ENCODE results near the gene ZNF540.
A peak's percentile ranks its signal among the peaks of the same experiment; 100 is the strongest.

ZNF540 gene

DNA sequence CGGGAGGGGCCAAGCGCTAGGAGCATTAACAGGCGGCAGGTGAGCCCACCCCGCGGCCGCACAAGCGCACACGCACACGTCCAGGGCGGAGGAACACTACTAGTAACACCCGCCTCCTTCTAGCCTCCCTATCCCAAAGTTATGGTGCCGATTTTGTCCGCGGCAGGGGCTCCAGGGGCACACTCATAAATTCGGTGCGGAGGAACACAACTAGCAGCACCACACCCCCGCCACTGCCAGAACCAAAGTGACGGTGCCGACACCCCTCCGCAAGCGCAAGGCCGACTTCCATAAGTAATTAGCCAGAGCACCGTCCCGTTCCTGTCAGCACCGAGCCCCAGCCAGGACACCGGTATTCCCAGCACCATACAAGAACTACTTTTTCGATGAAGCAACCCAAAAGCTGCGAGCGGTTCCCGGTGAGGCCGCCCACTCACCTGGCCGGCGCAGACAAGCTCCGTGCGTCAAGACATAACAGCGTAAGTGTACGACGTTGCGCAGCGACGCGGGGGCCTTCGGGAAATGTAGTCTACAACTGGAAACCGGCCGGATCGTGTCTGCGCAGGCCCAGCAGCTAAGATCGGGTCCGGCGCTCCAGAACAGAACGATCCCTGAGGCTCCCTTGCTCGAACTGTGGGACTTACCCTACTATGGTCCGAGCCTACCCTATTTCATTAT, at the start of gene ZNF540, which contains the start of gene ZNF571:
TSS of gene ZNF540 (plus strand) at position 573 of the 678 bp plus-strand sequence. CDS start 3,572 bp downstream, outside the sequence.
TSS of gene ZNF571 (minus strand) at position 489 of the 678 bp plus-strand sequence. CDS start 8,116 bp downstream, outside the sequence.
- DNase-seq (ENCODE audit: low spot score in 2 of 2) (peak; percentile 86 to 87), ATAC-seq (ENCODE audit: low read depth) (peak; percentile 92)
- H3K27me3 Mint-ChIP-seq: no peaks in the 10 kb centered on the region
- peaks cover 21% of the 10 kb centered on the region for H3K4me1 Mint-ChIP-seq
- H3K36me3 Mint-ChIP-seq: peaks cover 24% of the 10 kb centered on the region
- H3K9me3 Mint-ChIP-seq: peaks cover 8% of the 10 kb centered on the region
- H3K4me3 Mint-ChIP-seq: peak within 1 kb of the TSS; percentile 95
- H3K27ac Mint-ChIP-seq: peak within 1 kb of the TSS; percentile 93

DNA sequence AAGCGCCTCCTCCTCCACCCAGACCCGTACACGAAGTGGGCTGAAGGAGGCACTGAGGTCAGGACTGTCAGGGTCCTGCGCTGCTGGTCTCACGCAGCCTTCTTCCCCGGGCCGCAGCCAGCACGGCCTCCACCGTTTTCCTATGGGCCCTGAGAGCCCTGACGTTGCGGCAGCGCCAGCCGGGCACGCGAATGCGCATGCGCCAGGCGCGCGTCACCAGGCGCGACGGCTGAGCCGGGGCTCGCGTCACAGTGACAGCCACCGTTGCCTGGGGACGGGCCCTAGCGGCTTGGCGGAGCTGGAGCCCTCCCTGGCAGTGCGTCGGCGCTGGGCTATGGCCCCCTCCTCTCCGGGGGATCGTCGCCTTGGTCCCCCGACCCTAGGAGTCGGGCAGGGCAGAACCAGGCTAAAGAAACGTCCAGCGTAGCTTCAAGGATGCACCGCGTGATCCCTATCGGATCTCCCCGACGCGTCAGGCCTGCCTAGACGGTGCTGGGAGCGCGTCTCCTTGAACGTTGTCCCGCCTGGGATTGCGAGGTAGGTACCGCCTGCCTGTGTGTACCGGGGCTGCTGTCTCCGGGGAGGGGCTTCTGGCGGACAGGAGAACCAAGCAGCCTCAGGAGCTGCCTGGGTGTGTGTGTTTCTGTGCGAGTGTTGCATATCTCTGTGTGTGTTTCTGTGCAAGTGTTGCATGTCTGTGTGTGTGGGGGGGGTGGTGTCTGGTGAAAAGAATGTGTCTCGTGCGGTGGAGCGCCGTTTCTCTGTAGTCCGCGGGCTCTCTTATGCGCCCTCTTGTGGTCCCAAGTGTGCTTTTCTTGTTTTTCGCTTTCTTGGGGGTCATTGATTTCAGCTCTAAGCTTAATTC, 43.3 kb upstream of the ZNF540 start:
- H3K36me3 Mint-ChIP-seq: peaks cover 22% of the 10 kb centered on the region
- H3K4me3 Mint-ChIP-seq: peak overlapping the region; percentile 92
- peaks cover 24% of the 10 kb centered on the region for H3K9me3 Mint-ChIP-seq
- H3K4me1 Mint-ChIP-seq: peaks cover 7% of the 10 kb centered on the region
- H3K27me3 Mint-ChIP-seq: no peaks in the 10 kb centered on the region
- DNase-seq (ENCODE audit: low spot score in 2 of 2) (peak; percentile 60 to 66), ATAC-seq (ENCODE audit: low read depth) (peak; percentile 93)
- H3K27ac Mint-ChIP-seq: peak overlapping the region; percentile 93

DNA sequence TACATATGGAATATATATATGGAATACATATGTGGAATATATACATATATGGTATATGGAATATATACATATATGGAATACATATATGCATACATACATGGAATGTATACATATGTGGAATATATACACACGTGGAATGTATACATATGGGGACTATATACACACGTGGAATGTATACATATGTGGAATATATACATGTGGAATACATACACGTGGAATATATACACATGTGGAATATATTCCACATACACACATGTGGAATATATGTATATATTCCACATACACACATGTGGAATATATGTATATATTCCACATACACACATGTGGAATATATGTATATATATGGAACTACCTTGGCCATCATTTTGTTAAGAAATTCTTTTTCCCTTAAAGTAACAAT, 31.2 kb upstream of the ZNF540 start:
- Mint-ChIP-seq H3K27ac (no peak overlapping the region), H3K9me3 (peaks cover 23% of the 10 kb centered on the region), H3K4me1 (no peaks in the 10 kb centered on the region), H3K36me3 (peaks cover 58% of the 10 kb centered on the region), H3K27me3 (no peaks in the 10 kb centered on the region), H3K4me3 (no peak overlapping the region)
- ATAC-seq (ENCODE audit: low read depth) (no peak), DNase-seq (ENCODE audit: low spot score in 2 of 2) (no peak)

DNA sequence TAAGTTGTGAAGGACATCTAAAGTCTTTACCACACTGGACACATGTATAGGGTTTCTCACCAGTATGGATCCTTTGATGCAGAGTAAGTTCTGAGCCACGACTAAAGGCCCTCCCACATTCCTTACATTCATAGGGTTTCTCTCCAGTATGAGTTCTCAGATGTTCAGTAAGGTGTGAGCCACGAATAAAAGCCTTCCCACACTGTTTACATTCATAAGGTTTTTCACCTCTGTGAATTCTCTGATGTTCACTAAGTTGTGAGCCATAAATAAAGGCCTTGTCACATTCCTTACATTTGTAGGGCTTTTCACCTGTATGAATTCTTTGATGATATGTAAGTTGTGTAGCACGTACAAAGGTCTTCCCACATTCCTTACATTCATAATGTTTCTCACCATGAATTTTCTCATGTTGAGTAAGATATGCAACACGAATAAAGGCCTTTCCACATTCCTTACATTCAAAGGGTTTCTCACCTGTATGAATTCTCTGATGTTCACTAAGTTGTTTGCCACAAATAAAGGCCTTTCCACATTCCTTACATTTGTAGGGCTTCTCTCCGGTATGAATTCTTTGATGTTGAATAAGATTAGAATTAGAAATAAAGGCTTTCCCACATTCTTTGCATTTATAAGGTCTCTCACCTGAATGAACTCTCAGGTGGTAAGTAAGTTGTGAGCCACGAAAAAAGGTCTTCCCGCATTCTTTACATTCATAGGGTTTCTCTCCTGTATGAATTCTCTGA, 29.9 kb upstream of the ZNF540 start:
- no peak overlapping the region for H3K4me3 Mint-ChIP-seq
- no peaks in the 10 kb centered on the region for H3K4me1 Mint-ChIP-seq
- ATAC-seq (ENCODE audit: low read depth) (no peak), DNase-seq (ENCODE audit: low spot score in 2 of 2) (no peak)
- peaks cover 58% of the 10 kb centered on the region for H3K36me3 Mint-ChIP-seq
- no peaks in the 10 kb centered on the region for H3K27me3 Mint-ChIP-seq
- H3K9me3 Mint-ChIP-seq: peaks cover 25% of the 10 kb centered on the region
- H3K27ac Mint-ChIP-seq: no peak overlapping the region

DNA sequence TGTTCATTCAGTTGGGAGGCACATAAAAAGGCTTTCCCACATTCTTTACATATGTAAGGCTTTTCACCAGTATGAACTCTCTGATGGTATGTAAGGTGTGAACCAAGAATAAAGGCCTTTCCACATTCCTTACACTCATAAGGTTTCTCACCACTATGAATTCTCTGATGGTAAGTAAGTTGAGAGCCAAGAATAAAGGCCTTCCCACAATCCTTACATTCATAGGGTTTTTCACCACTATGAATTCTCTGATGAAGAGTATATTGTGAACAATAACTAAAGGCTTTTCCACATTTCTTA, 29.4 kb upstream of the ZNF540 start:
- no peak overlapping the region for H3K27ac Mint-ChIP-seq
- no peaks in the 10 kb centered on the region for H3K27me3 Mint-ChIP-seq
- H3K4me3 Mint-ChIP-seq: no peak overlapping the region
- peaks cover 62% of the 10 kb centered on the region for H3K36me3 Mint-ChIP-seq
- ATAC-seq (ENCODE audit: low read depth): no peak
- H3K4me1 Mint-ChIP-seq: no peaks in the 10 kb centered on the region
- peaks cover 28% of the 10 kb centered on the region for H3K9me3 Mint-ChIP-seq
- no peak for DNase-seq (ENCODE audit: low spot score in 2 of 2)

DNA sequence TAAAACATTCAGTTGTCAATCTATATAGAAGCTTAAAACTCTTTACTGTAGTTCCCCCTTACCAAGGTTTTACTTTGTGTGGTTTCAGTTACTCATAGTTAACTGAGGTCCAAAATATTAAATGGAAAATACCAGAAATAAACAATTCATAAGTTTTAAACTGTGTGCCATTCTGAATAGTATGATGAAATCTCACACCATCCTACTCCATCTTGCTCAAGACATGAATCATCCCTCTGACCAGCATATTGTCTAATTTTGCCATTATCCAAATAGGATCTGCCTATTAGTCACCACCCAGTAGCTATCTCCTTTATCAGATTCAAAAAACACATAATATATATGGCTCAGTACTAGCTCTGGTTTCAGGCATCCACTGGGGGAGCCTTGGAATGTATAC, 22.5 kb upstream of the ZNF540 start:
- Mint-ChIP-seq H3K4me3 (no peak overlapping the region), H3K9me3 (peaks cover 32% of the 10 kb centered on the region), H3K4me1 (no peaks in the 10 kb centered on the region), H3K27me3 (no peaks in the 10 kb centered on the region), H3K36me3 (peaks cover 59% of the 10 kb centered on the region), H3K27ac (no peak overlapping the region)
- ATAC-seq (ENCODE audit: low read depth) (no peak), DNase-seq (ENCODE audit: low spot score in 2 of 2) (no peak)

DNA sequence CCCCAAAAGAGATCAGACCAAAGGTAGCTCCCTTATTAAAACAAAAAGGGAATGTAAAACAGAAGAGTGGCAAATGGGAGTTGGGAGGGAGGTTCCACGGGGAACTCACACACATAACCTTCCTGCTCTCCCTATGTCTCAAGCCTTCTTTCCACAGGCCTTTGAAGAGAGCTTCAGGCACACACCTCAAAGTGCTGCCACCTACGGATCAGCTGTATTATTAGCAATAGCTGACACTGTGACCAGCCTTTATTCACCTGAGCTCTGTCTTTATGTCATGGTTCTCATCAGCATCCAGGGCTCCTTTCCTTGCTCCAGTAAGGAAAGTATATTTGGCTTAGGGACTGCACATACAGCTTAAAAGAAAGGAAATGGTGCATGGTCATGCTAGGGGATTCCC, 11.3 kb upstream of the ZNF540 start:
- peaks cover 55% of the 10 kb centered on the region for H3K36me3 Mint-ChIP-seq
- H3K4me1 Mint-ChIP-seq: no peaks in the 10 kb centered on the region
- H3K4me3 Mint-ChIP-seq: no peak overlapping the region
- no peak for ATAC-seq (ENCODE audit: low read depth)
- no peaks in the 10 kb centered on the region for H3K27me3 Mint-ChIP-seq
- peaks cover 19% of the 10 kb centered on the region for H3K9me3 Mint-ChIP-seq
- H3K27ac Mint-ChIP-seq: no peak overlapping the region
- DNase-seq (ENCODE audit: low spot score in 2 of 2): no peak

DNA sequence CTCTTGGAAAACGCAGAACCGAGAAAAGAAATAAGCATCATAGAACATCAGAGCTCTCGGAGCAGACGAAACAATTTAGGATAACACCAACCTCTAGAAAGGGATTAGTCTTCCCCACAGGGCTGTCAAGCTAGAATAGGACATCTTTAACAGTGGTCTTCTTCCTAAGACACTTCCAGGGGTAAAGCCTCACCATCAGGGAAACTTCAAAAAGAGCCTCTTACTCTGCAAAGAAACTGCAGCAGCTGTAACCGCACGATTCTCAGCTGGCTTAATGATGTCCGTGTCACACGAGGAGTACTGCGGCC, 726 bp upstream of the ZNF540 start:
- no peaks in the 10 kb centered on the region for H3K27me3 Mint-ChIP-seq
- H3K4me3 Mint-ChIP-seq: peak overlapping the region; percentile 95
- H3K36me3 Mint-ChIP-seq: peaks cover 22% of the 10 kb centered on the region
- ATAC-seq (ENCODE audit: low read depth) (peak; percentile 49), DNase-seq (ENCODE audit: low spot score in 2 of 2) (no peak)
- peak overlapping the region; percentile 93 for H3K27ac Mint-ChIP-seq
- H3K4me1 Mint-ChIP-seq: peaks cover 21% of the 10 kb centered on the region
- peaks cover 9% of the 10 kb centered on the region for H3K9me3 Mint-ChIP-seq

DNA sequence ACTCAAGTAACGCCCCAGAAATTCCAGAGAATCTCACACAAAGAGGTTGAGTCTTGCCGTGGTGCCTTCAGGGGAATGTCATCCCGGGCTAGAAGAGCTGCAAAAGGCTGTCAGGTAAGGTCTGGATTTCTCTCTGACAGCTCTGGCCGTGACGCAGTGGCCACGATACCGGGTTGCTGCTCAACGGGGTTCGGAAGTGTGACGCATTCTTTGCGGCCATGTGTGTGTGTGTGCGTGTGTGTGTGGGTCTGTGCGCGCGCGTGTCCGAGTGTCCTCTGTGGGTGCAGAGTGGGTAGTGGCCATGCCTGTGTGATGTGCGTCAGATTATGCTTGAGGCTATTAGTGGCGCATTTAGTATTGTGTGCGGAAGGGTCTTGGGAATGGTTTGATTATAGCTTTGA, 306 bp downstream of the ZNF540 start:
- peak in 1 of 2 donors; percentile 49 for DNase-seq (ENCODE audit: low spot score in 2 of 2)
- Mint-ChIP-seq H3K27me3 (no peaks in the 10 kb centered on the region), H3K9me3 (peaks cover 8% of the 10 kb centered on the region), H3K4me3 (peak overlapping the region; percentile 95), H3K36me3 (peaks cover 29% of the 10 kb centered on the region), H3K27ac (peak overlapping the region; percentile 93), H3K4me1 (peaks cover 21% of the 10 kb centered on the region)
- ATAC-seq (ENCODE audit: low read depth): peak; percentile 44

DNA sequence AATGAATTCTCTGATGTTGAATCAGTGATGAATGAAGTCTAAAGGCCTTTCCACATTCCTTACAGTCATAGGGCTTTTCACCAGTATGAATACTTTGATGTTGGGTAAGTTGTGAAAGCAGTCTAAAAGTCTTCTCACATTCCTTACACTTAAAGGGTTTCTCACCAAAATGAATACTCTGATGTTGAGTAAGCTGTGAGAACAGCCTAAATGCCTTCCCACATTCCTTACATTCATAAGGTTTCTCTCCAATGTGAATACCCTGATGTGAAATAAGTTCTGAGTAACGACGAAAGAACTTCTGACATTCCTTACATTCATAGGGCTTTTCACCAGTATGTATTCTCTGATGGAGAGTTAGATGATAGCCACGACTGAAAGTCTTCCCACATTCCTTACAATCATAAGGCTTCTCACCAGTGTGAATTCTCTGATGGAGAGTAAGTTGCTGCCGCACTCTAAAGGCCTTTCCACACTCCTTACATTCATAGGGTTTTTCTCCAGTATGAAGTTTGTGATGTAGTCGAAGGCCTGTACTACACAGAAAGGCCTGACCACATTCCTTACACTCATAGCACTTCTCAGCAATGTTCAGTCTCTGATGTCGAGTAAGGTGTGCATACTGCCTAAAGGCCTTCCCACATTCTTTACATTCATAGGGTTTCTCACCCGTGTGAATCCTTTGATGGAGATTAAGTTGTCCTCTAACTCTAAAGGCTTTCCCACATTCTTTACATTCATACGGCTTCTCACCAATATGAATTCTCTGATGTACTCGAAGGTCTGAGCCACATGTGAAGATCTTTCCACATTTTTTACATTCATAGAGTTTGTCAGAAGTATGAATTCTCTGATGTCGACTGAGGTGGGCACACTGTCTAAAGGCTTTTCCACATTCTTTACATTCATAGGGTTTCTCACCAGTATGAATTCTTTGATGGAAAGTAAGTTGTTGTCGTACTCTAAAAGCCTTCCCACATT, 40.7 kb downstream of the ZNF540 start:
- H3K4me1 Mint-ChIP-seq: no peaks in the 10 kb centered on the region
- no peak for DNase-seq (ENCODE audit: low spot score in 2 of 2)
- peaks cover 26% of the 10 kb centered on the region for H3K9me3 Mint-ChIP-seq
- no peak for ATAC-seq (ENCODE audit: low read depth)
- H3K4me3 Mint-ChIP-seq: no peak overlapping the region
- peaks cover 35% of the 10 kb centered on the region for H3K36me3 Mint-ChIP-seq
- no peaks in the 10 kb centered on the region for H3K27me3 Mint-ChIP-seq
- no peak overlapping the region for H3K27ac Mint-ChIP-seq

DNA sequence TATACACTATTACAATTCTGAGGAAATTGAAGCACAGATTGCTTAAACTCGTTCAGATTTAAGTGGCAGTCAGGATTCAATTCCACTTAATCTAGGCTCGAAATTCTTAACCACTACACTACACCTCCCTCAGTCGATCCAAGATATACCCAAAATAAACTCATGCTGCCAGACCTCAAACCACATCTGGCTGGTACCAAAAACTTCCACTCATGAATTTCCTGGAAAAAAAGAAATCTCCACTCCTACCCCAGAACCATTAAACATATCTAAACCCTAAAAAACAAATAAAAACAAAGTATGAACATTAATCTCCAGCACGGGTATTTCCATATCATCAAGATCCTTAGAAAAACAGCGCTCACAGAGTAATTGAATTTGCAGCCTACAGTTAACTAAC, 59.4 kb downstream of the ZNF540 start:
- no peaks in the 10 kb centered on the region for H3K9me3 Mint-ChIP-seq
- H3K27ac Mint-ChIP-seq: peak overlapping the region; percentile 97
- H3K27me3 Mint-ChIP-seq: no peaks in the 10 kb centered on the region
- H3K4me3 Mint-ChIP-seq: peak overlapping the region; percentile 99
- peaks cover 13% of the 10 kb centered on the region for H3K36me3 Mint-ChIP-seq
- peaks cover 22% of the 10 kb centered on the region for H3K4me1 Mint-ChIP-seq
- no peak for DNase-seq (ENCODE audit: low spot score in 2 of 2)
- no peak for ATAC-seq (ENCODE audit: low read depth)

DNA sequence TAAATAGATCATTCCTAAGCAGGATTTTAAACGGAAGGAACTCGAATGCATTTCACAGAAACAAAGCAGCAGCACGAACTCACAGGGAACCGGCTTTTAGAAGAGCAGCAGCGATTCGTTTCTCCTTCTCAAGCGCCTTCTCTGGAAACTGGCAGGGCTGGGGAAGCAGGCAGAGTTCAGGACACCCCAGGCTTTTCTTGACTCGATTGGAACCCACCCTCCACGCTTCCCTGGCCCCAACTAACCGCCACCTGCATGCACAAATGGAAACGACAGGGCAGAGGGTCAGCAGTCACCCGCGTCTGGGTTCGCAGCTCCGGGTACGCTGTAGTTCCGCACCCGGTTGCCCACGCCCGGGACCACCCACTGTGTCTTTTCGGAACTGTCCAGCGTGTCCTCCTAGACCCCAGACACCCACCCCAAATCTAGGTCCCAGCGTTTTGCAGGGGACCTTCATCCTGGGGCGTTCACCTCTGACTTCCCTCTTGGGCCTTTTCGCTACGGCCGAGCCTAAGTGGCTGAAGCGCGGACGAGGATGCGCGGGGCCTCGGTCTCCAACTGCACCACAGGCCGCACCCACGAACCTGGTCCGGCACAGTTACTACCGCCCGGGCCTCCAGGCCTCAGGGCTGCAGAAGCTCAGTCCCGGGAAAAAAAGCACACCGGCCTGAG, 60.1 kb downstream of the ZNF540 start:
- Mint-ChIP-seq H3K9me3 (no peaks in the 10 kb centered on the region), H3K27me3 (no peaks in the 10 kb centered on the region), H3K4me1 (peaks cover 22% of the 10 kb centered on the region), H3K36me3 (peaks cover 10% of the 10 kb centered on the region), H3K27ac (peak overlapping the region; percentile 97), H3K4me3 (peak overlapping the region; percentile 99)
- ATAC-seq (ENCODE audit: low read depth) (peak; percentile 5), DNase-seq (ENCODE audit: low spot score in 2 of 2) (no peak)

DNA sequence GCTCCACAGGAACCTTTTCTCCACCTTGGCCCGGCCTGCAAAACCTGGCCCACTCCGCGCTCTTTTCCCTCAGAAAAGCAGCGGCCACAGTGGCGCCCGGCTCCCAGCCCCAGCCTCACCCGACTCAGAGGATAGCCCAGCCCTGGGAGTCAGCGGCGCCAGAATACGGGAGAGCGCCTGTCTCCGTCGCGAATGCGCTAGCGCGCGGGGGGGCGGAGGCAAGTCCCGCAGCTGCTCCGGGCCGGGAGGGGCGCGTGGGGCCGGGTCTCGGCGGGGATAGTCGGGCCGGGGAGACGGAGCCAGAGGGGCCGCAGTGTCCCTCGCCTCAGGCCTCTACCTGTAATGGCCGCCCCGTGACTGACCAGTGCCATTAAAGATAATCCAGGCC, 60.6 kb downstream of the ZNF540 start, which contains the start of gene ZFP30:
TSS of gene ZFP30 (minus strand) at position 165 of the 388 bp plus-strand sequence. CDS start 7,643 bp downstream, outside the sequence.
- peak; percentile 55 for ATAC-seq (ENCODE audit: low read depth)
- H3K4me3 Mint-ChIP-seq: peak within 1 kb of the TSS; percentile 99
- DNase-seq (ENCODE audit: low spot score in 2 of 2): peak; percentile 65 to 68
- H3K27ac Mint-ChIP-seq: peak within 1 kb of the TSS; percentile 97
- peaks cover 8% of the 10 kb centered on the region for H3K36me3 Mint-ChIP-seq
- no peaks in the 10 kb centered on the region for H3K9me3 Mint-ChIP-seq
- no peaks in the 10 kb centered on the region for H3K27me3 Mint-ChIP-seq
- peaks cover 22% of the 10 kb centered on the region for H3K4me1 Mint-ChIP-seq

All from memory B cell (primary cell).